H1 (cell line): ENCODE data around the gene MELTF.

Source experiments
- CREB1 ChIP-seq: IDR thresholded peaks from 2 replicates; pipeline ENCODE4 v1.6.1; 2012; ENCODE audit warnings: inconsistent platforms
- EZH2 ChIP-seq: fragments of 200-600 bp; sonication (generic); IDR thresholded peaks from 2 replicates; pipeline ENCODE4 v1.7.1; 2012; ENCODE audit warnings: low read depth, mild to moderate bottlenecking, moderate library complexity, low read length, inconsistent platforms; ENCODE audit not compliant: severe bottlenecking
- GTF2F1 ChIP-seq: IDR thresholded peaks from 2 replicates; pipeline ENCODE4 v1.6.1; 2012; ENCODE audit warnings: low read depth, low read length, improper control_type of control experiment, borderline replicate concordance
- HDAC6 ChIP-seq: IDR thresholded peaks from one replicate; pipeline ENCODE4 v1.7.1; 2012; ENCODE audit warnings: low read depth, mild to moderate bottlenecking, inconsistent platforms, low read length, moderate library complexity
- KDM5A ChIP-seq: fragments of 200-600 bp; IDR thresholded peaks from 2 replicates; pipeline ENCODE4 v1.7.1; 2012; ENCODE audit warnings: mild to moderate bottlenecking, low read length, inconsistent platforms, mixed read lengths
- PHF8 ChIP-seq: fragments of 200-600 bp; sonication (generic); conservative IDR thresholded peaks from 2 replicates; pipeline ENCODE4 v1.7.1; 2012; ENCODE audit warnings: low read depth, mild to moderate bottlenecking, inconsistent platforms, low read length, moderate library complexity
- POLR2A ChIP-seq, 2 experiments: IDR thresholded peaks; 1 replicate in 1 of 2; 2 replicates in 1 of 2; pipeline ENCODE4 v1.6.1; 2011; ENCODE audit warnings: low read depth in 2 of 2, low read length in 2 of 2, mild to moderate bottlenecking in 2 of 2; ENCODE audit errors: control extremely low read depth in 1 of 2
- RBBP5 ChIP-seq: IDR thresholded peaks from 2 replicates; pipeline ENCODE4 v1.7.1; 2012; ENCODE audit warnings: low read depth, mild to moderate bottlenecking, inconsistent platforms, low read length, moderate library complexity, borderline replicate concordance
- TF ChIP-seq, protein P1 (sequence below), 3 experiments: IDR thresholded peaks; 1 replicate in 2 of 3; 2 replicates in 1 of 3; pipeline versions ENCODE4 v1.5.1 to v1.6.1; 2011; ENCODE audit warnings: low read length in 3 of 3, mild to moderate bottlenecking in 3 of 3, inconsistent platforms in 2 of 3, low read depth in 1 of 3, moderate library complexity in 1 of 3; ENCODE audit not compliant: insufficient read depth in 1 of 3; ENCODE audit errors: control extremely low read depth in 1 of 3
- TF ChIP-seq, protein P2 (sequence below): IDR thresholded peaks from 2 replicates; pipeline ENCODE4 v1.6.1; 2011; ENCODE audit warnings: low read depth, mild to moderate bottlenecking, low read length; ENCODE audit not compliant: insufficient read depth

DNA sequence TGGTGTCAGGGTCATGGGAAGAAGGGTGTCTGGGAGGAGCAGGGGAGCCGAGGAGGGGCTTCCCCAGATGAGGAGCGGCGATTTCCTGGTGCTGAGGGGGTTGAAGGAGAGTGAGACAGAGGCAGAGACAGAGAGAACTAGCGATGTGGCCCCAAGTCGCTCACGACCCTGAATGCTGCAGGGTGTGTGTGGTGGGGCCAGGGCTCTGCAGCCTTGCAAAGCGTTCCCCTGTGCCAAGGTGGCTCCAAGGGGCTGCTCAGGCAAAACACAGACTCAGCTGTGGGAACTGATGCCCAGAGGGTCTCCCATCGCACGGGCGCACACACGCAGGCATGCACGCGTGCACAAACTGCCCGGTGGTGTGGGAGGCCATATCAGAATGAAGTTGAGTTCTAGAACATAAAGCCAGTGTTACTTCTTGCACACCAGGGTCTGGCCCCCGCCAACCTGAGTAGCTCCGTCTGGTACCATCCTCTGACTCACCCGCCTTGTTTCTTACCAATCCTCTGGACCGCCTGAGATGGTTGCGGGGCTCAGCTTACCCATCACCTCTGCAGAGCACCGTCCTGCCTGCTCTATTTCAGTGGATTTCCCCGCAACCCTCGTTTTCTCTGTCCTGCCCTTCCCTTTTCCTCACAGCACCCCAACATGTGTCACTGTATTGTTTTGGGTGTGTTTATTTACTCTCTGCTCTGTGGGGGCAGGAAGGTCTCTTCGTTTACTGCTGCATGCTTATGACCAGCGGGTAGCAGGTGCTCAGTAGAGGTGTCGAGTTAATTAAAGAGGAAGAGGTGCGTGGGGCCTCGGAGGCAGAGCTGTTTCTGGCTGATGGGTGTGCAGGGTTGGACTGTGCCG lies 4.5 kb downstream of the MELTF start:
- TF ChIP-seq, protein P1, sequence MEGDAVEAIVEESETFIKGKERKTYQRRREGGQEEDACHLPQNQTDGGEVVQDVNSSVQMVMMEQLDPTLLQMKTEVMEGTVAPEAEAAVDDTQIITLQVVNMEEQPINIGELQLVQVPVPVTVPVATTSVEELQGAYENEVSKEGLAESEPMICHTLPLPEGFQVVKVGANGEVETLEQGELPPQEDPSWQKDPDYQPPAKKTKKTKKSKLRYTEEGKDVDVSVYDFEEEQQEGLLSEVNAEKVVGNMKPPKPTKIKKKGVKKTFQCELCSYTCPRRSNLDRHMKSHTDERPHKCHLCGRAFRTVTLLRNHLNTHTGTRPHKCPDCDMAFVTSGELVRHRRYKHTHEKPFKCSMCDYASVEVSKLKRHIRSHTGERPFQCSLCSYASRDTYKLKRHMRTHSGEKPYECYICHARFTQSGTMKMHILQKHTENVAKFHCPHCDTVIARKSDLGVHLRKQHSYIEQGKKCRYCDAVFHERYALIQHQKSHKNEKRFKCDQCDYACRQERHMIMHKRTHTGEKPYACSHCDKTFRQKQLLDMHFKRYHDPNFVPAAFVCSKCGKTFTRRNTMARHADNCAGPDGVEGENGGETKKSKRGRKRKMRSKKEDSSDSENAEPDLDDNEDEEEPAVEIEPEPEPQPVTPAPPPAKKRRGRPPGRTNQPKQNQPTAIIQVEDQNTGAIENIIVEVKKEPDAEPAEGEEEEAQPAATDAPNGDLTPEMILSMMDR (IDR thresholded peaks at IDR 0.05; ENCODE audit: control extremely low read depth in 1 of 3, insufficient read depth in 1 of 3, low read depth in 1 of 3, low read length in 3 of 3): no peak
- TF ChIP-seq EZH2 (no peak), GTF2F1 (no peak), RBBP5 (no peak), KDM5A (no peak), PHF8 (no peak), HDAC6 (no peak), POLR2A (IDR thresholded peaks at IDR 0.05; ENCODE audit: control extremely low read depth in 1 of 2, low read depth in 2 of 2, low read length in 2 of 2) (no peak), CREB1 (no peak)
- TF ChIP-seq, protein P2, sequence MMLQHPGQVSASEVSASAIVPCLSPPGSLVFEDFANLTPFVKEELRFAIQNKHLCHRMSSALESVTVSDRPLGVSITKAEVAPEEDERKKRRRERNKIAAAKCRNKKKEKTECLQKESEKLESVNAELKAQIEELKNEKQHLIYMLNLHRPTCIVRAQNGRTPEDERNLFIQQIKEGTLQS: no peak
